GM19455 (cell line): Measurements from ENCODE around the gene RIPOR2.

Experiments used
- ATAC-seq: cut with Tn5 transposase; IDR thresholded peaks from one replicate; pipeline ENCODE4 v1.9.1; 2021; ENCODE audit not compliant: unreplicated experiment

Gene RIPOR2

GRCh38 chr6:24821860-24822444, 113.8 kb downstream of the RIPOR2 start:
- ATAC-seq, result no peak

- ATAC-seq, result no peak
Observed at GRCh38 chr6:24818346-24818745, 117.4 kb downstream of the RIPOR2 start.

- no peak for ATAC-seq
Observed at GRCh38 chr6:24809728-24810127, 126.0 kb downstream of the RIPOR2 start.

GRCh38 chr6:24807584-24807983, 128.2 kb downstream of the RIPOR2 start:
- no peak for ATAC-seq

GRCh38 chr6:24802271-24803059, 133.3 kb downstream of the RIPOR2 start:
- ATAC-seq, result no peak

GRCh38 chr6:24799541-24799915, 136.2 kb downstream of the RIPOR2 start:
- no peak for ATAC-seq

- ATAC-seq, result no peak
Observed at GRCh38 chr6:24798740-24799540, 136.8 kb downstream of the RIPOR2 start, which contains the start of gene ARMH2. Gene ARMH2, minus strand, starts transcription at chr6:24798917. Its CDS starts 60 bp downstream, at chr6:24798857.

GRCh38 chr6:24797596-24798216, 138.1 kb downstream of the RIPOR2 start:
- no peak for ATAC-seq

- no peak for ATAC-seq
Observed at GRCh38 chr6:24796616-24797290, 139.0 kb downstream of the RIPOR2 start.

GRCh38 chr6:24795106-24795505, 140.7 kb downstream of the RIPOR2 start:
- ATAC-seq, result no peak

- ATAC-seq, result no peak
Observed at GRCh38 chr6:24788031-24788665, 147.6 kb downstream of the RIPOR2 start.

- no peak for ATAC-seq
Observed at GRCh38 chr6:24780206-24780605, 155.6 kb downstream of the RIPOR2 start.

GRCh38 chr6:24779416-24780016, 156.2 kb downstream of the RIPOR2 start:
- ATAC-seq, result no peak

GRCh38 chr6:24778878-24779277, 156.9 kb downstream of the RIPOR2 start:
- no peak for ATAC-seq

GRCh38 chr6:24778121-24778520, 157.6 kb downstream of the RIPOR2 start:
- no peak for ATAC-seq

GRCh38 chr6:24777227-24777626, 158.5 kb downstream of the RIPOR2 start:
- no peak for ATAC-seq

GRCh38 chr6:24775520-24776058, 160.2 kb downstream of the RIPOR2 start:
- ATAC-seq, result peak; percentile 10

- ATAC-seq, result peak; percentile 89
Observed at GRCh38 chr6:24774696-24775519, 160.9 kb downstream of the RIPOR2 start, which contains the start of gene GMNN. Gene GMNN, plus strand, starts transcription at chr6:24774937. Its CDS starts 2,310 bp downstream, at chr6:24777247.

GRCh38 chr6:24768361-24768760, 167.4 kb downstream of the RIPOR2 start:
- ATAC-seq, result no peak
